ENCODE data around the gene SYT11. TPM values are rescaled to one million over a fixed set of nuclear protein-coding genes. Genes with fewer than 3 reads are reported as not detected.
"Not testable (repeated sequence)": the region's sequence is repeated elsewhere in the genome, so short reads cannot be mapped to it uniquely, and the experiment has no call there.

Gene SYT11
- total RNA-seq, 1 experiment from 2014 or later = 12.8 TPM

DNA sequence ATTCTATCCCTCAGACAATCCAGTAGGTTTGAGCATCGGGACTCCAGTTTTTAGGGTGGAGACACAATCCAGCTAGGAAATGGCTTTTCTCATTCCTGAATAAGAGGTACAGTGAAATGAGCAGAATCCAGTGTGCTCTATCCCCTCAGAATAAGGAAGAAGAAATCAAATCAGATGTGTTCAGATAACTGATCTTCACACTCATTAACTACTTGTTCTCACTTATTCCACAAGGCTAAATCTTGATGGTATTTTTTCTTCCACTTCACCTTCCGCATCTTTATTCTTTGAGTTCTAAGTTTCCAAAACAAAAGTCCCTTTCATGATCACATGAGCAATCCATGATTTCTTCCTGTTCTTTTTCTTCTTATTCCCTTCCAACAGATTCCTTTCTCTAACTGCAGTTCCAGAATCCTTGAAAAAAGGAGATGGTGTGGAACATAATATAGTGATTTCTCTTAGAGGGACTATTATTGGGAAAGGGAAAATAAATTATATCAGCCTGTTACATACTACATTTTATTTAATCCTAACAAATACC is 1.7 kb downstream of the SYT11 start:
- DNase-seq (ENCODE audit: low read depth) = no peak

GRCh38 chr1:155861896-155862295 is 2.5 kb downstream of the SYT11 start:
- no peak for DNase-seq (ENCODE audit: low read depth)

- no peak for DNase-seq (ENCODE audit: low read depth)
Observed at GRCh38 chr1:155864393-155864792, 5.0 kb downstream of the SYT11 start.

DNA sequence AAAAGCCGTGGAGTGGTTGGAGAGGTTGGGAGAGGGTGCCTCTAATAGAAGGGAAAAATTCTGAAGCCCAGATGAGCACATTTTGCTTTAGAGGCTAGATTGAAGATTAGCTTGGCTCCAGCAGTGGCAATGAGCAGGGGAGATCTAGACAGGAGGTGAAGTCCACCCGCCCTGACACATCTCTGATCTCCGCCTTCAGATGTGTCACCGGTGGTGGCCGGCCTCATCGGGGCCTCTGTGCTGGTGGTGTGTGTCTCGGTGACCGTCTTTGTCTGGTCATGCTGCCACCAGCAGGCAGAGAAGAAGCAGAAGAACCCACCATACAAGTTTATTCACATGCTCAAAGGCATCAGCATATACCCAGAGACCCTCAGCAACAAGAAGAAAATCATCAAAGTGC is 8.4 kb downstream of the SYT11 start:
- DNase-seq (ENCODE audit: low read depth) = no peak

GRCh38 chr1:155871390-155871789 is 12.0 kb downstream of the SYT11 start:
- DNase-seq (ENCODE audit: low read depth) = peak; percentile 21

DNA sequence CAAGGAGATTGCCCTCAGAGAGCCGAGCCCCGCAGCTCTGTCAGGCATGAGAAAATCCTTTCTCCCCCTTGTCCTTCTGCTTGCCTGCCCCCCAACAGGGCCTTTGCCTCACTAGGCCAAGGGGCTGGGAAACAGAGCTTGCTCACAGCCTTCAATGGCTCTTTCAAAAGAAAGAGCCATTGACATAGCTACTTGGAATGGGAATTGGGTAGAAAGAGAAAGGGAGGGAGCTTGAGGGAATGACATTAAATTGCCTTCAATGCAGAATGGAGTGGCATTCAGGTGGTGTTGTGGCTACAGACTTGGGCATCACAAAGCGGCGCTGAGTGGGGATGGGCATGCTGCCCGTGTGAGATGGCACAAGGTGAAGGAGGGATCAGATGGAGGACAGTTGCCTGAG is 13.2 kb downstream of the SYT11 start:
- no peak for DNase-seq (ENCODE audit: low read depth)

GRCh38 chr1:155873860-155874259 is 14.5 kb downstream of the SYT11 start:
- DNase-seq (ENCODE audit: low read depth) = peak; percentile 79

DNA sequence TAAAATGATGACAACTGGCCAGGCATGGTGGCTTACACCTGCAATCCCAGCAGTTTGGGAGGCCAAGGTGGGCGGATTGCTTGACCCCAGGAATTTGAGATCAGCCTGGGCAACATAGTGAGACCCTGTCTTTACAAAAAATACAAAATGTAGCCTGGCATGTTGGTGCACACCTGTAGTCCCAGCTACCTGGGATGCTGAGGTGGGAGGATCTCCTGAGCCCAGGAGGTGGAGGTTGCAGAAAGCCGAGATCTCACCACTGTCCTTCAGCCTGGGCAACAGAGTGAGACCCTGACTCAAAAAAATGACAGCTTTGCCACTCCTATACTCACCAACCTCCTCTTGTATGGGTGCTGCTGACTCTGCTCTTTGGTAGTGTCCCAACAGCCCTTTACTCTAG is 18.6 kb downstream of the SYT11 start:
- DNase-seq (ENCODE audit: low read depth) = no peak

DNA sequence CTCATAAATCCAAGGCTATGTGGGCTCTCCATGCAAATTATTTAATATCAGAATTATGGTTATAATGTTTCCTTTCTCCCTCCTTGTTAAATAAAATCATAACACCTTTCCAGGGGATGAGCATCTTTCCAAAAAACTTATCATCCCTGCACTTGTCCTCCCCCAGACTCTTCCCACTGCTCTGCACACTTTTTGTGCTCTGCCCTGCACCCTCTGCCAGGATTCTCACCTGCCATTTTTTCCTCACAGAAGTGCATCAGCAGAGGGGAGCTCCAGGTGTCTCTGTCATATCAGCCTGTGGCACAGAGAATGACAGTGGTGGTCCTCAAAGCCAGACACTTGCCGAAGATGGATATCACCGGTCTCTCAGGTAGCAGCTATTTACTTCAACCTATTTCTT is 20.9 kb downstream of the SYT11 start:
- DNase-seq (ENCODE audit: low read depth) = no peak

- DNase-seq (ENCODE audit: low read depth) = no peak
Observed at GRCh38 chr1:155880950-155881349, 21.6 kb downstream of the SYT11 start.

- no peak for DNase-seq (ENCODE audit: low read depth)
Observed at GRCh38 chr1:155882235-155882634, 22.9 kb downstream of the SYT11 start.

GRCh38 chr1:155882766-155883165 is 23.4 kb downstream of the SYT11 start:
- DNase-seq (ENCODE audit: low read depth) = no peak

GRCh38 chr1:155884031-155884960 is 24.9 kb downstream of the SYT11 start:
- DNase-seq (ENCODE audit: low read depth) = no peak

DNA sequence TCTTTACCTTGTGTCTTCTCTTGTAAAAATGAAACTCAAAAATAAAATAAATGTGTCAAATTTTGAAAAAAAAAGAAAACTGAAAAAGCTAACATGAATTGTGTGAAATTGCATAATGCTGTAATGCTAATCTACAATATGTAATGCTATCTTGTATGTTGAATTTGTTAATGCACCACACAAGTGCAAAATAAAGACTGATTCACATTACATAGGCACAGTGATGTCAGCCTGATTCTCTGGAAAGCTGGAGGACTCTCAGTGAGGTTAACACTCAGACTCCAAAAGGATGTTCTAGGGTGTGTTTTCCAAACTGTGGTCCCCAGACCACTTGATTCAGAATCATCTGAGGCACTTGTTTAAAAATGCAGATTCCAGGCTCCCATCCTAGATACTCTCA is 25.6 kb downstream of the SYT11 start:
- no peak for DNase-seq (ENCODE audit: low read depth)

DNA sequence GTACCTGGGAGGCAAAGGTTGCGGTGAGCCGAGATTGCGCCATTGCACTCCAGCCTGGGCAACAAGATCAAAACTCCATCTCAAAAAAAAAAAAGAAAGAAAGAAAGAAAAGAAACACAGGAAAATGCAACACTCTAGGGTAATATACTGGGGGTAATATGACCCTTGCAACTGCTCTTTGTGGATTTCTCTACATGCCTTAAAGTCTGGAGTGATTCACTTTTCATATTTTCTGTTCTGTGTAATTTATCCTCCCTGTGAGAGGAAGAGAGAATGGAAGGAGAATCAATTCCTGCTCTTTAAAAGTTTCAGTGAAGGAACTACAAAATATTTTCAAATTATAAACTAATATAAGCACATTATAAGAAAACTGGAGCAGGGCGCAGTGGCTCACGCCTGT is 29.1 kb downstream of the SYT11 start:
- DNase-seq (ENCODE audit: low read depth) = no peak

GRCh38 chr1:155889566-155889965 is 30.2 kb downstream of the SYT11 start:
- no peak for DNase-seq (ENCODE audit: low read depth)

GRCh38 chr1:155890251-155890650 is 30.9 kb downstream of the SYT11 start:
- no peak for DNase-seq (ENCODE audit: low read depth)

DNA sequence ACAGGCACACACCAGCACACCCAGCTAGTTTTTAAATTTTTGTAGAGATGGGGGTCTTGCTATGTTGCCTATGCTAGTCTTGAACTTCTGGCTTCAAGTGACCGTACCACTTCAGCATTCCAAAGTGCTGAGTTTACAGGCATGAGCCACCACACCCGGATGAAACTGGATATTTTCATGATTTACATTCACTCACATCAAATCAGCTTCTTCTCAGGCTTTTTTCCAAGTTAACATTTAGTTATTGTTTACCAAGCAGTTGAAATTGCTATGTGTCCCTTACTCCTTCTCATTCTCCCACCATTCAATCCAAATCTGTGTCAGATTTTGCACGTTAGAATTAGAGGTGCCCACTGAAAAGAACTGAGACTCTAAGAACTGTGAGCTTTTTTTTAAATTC is 33.4 kb downstream of the SYT11 start:
- DNase-seq (ENCODE audit: low read depth) = peak; percentile 80

- peak; percentile 85 for DNase-seq (ENCODE audit: low read depth)
Observed at GRCh38 chr1:155893389-155894142, 34.2 kb downstream of the SYT11 start.

DNA sequence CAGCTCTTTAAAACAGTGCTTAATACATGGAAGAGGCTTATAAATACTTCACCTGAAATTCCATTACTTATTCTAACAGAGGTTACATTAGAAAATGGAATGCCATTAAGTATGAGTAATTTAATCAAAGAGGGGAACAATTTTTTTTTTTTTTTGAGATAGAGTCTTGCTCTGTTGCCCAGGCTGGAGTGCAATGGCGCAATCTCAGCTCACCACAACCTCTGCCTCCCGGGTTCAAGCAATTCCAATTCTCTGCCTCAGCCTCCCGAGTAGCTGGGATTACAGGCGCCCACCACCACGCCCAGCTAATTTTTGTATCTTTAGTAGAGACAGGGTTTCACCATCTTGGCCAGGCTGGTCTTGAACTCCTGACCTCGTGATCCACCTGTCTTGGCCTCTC is 36.2 kb downstream of the SYT11 start:
- DNase-seq (ENCODE audit: low read depth) = not testable (repeated sequence)

DNA sequence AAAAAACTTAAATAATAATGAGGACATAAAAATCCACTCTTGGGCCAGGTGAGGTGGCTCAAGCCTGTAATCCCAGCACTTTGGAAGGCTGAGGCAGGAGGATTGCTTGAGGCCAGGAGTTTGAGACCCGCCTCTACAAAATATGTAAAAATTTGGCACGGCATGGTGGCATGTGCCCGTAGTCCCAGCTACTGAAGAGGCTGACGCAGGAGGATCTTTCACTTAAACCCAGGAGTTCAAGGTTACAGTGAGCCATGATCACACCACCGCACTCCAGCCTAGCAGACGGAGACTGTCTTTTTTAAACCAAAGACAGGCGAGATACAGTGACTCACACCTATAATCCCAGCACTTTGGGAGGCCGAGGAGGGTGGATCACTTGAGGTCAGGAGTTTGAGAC is 37.1 kb downstream of the SYT11 start:
- not testable (repeated sequence) for DNase-seq (ENCODE audit: low read depth)

- DNase-seq (ENCODE audit: low read depth) = no peak
Observed at GRCh38 chr1:155897746-155898145, 38.4 kb downstream of the SYT11 start.

GRCh38 chr1:155898888-155899287 is 39.5 kb downstream of the SYT11 start:
- DNase-seq (ENCODE audit: low read depth) = no peak

Measured in Daoy (cell line).